Activated CD8-positive, alpha-beta memory T cell treated with anti-CD3 and anti-CD28 coated beads for 4 hours (primary cell): ENCODE data around the gene RNF123.
A peak's percentile ranks its signal among the peaks of the same experiment; 100 is the strongest.

Experiments used
- DNase-seq, 2 donors: peaks; one replicate each; pipeline ENCODE4 v3.0.0-alpha.2; 2020; ENCODE audit warnings: low read depth in 2 of 2

RNF123 gene

GRCh38 chr3:49689046-49689907 lies at the start of gene RNF123, which contains the start of gene MST1:
TSS of gene RNF123 (plus strand) at chr3:49689557. CDS start at chr3:49691166, 1,609 bp downstream.
TSS of gene MST1 (minus strand) at chr3:49689474. CDS start at chr3:49688691, 783 bp downstream.
- DNase-seq, result peak; percentile 80 to 85

GRCh38 chr3:49641292-49641691 lies 48.1 kb upstream of the RNF123 start:
- DNase-seq, result no peak

- no peak for DNase-seq
Observed at GRCh38 chr3:49641921-49642707, 47.2 kb upstream of the RNF123 start.

GRCh38 chr3:49642708-49643145 lies 46.6 kb upstream of the RNF123 start:
- no peak for DNase-seq

- no peak for DNase-seq
Observed at GRCh38 chr3:49644684-49645083, 44.7 kb upstream of the RNF123 start.

GRCh38 chr3:49646236-49646635 lies 43.1 kb upstream of the RNF123 start:
- no peak for DNase-seq

GRCh38 chr3:49647741-49648140 lies 41.6 kb upstream of the RNF123 start:
- DNase-seq, result no peak

- DNase-seq, result no peak
Observed at GRCh38 chr3:49648354-49649019, 40.9 kb upstream of the RNF123 start.

- no peak for DNase-seq
Observed at GRCh38 chr3:49649576-49649975, 39.8 kb upstream of the RNF123 start.

- DNase-seq, result no peak
Observed at GRCh38 chr3:49650177-49650576, 39.2 kb upstream of the RNF123 start.

GRCh38 chr3:49650637-49651036 lies 38.7 kb upstream of the RNF123 start:
- DNase-seq, result no peak

- DNase-seq, result no peak
Observed at GRCh38 chr3:49652218-49652902, 37.0 kb upstream of the RNF123 start.

GRCh38 chr3:49652903-49653415 lies 36.4 kb upstream of the RNF123 start:
- no peak for DNase-seq

- DNase-seq, result no peak
Observed at GRCh38 chr3:49653621-49654020, 35.7 kb upstream of the RNF123 start.

GRCh38 chr3:49654176-49654825 lies 35.1 kb upstream of the RNF123 start:
- DNase-seq, result no peak

- DNase-seq, result no peak
Observed at GRCh38 chr3:49654955-49655556, 34.3 kb upstream of the RNF123 start.

- DNase-seq, result no peak
Observed at GRCh38 chr3:49655731-49656285, 33.5 kb upstream of the RNF123 start.

- no peak for DNase-seq
Observed at GRCh38 chr3:49656541-49657112, 32.7 kb upstream of the RNF123 start.

- no peak for DNase-seq
Observed at GRCh38 chr3:49657208-49657915, 32.0 kb upstream of the RNF123 start.
